Cerebellar nuclear complex (tissue), 1 donor: Measurements from ENCODE around the gene RAET1G.
"Not testable (repeated sequence)": the region's sequence is repeated elsewhere in the genome, so short reads cannot be mapped to it uniquely, and the experiment has no call there.

Source experiments
- DNase-seq, 2 experiments: peaks; one replicate each; lab custom pipeline; 2025; lab: John Stamatoyannopoulos, UW

RAET1G gene

GRCh38 chr6:149922642-149923326 lies at the start of gene RAET1G:
Gene RAET1G, minus strand, starts transcription at chr6:149923121. Its CDS starts 111 bp downstream, at chr6:149923010.
- peak in 1 of 2 experiments; percentile 12 for DNase-seq

- no peak for DNase-seq
These were observed 46.7 kb upstream of the RAET1G start for GRCh38 chr6:149969635-149970034.

- not testable (repeated sequence) for DNase-seq
These were observed 46.0 kb upstream of the RAET1G start for GRCh38 chr6:149968909-149969308.

GRCh38 chr6:149967999-149968398 lies 45.1 kb upstream of the RAET1G start:
- not testable (repeated sequence) for DNase-seq

GRCh38 chr6:149967591-149967990 lies 44.7 kb upstream of the RAET1G start:
- DNase-seq, result no peak

GRCh38 chr6:149966319-149966718 lies 43.4 kb upstream of the RAET1G start:
- not testable (repeated sequence) for DNase-seq

GRCh38 chr6:149965194-149966020 lies 42.5 kb upstream of the RAET1G start:
- DNase-seq, result no peak

- no peak for DNase-seq
These were observed 41.6 kb upstream of the RAET1G start for GRCh38 chr6:149964308-149965193.

- peak; percentile 33 to 63 for DNase-seq
These were observed 40.8 kb upstream of the RAET1G start, which contains the start of gene ULBP1 for GRCh38 chr6:149963462-149964307. Gene ULBP1, plus strand, starts transcription at chr6:149963943. Its CDS starts 107 bp downstream, at chr6:149964050.

GRCh38 chr6:149963212-149963461 lies 40.2 kb upstream of the RAET1G start:
- no peak for DNase-seq

GRCh38 chr6:149962461-149963211 lies 39.7 kb upstream of the RAET1G start:
- DNase-seq, result no peak

- DNase-seq, result no peak
These were observed 39.0 kb upstream of the RAET1G start for GRCh38 chr6:149961728-149962425.

GRCh38 chr6:149960488-149960887 lies 37.6 kb upstream of the RAET1G start:
- no peak for DNase-seq

GRCh38 chr6:149959806-149960205 lies 36.9 kb upstream of the RAET1G start:
- not testable (repeated sequence) for DNase-seq

GRCh38 chr6:149958124-149958523 lies 35.2 kb upstream of the RAET1G start:
- DNase-seq, result not testable (repeated sequence)

- not testable (repeated sequence) for DNase-seq
These were observed 32.9 kb upstream of the RAET1G start for GRCh38 chr6:149955654-149956317.

- not testable (repeated sequence) for DNase-seq
These were observed 32.2 kb upstream of the RAET1G start for GRCh38 chr6:149954984-149955653.

- not testable (repeated sequence) for DNase-seq
These were observed 31.5 kb upstream of the RAET1G start for GRCh38 chr6:149954328-149954983.
